Activated CD8-positive, alpha-beta memory T cell treated with anti-CD3 and anti-CD28 coated beads for 24 hours (primary cell): ENCODE measurements around the gene ADGRL1.
"Not testable (repeated sequence)": the region's sequence is repeated elsewhere in the genome, so short reads cannot be mapped to it uniquely, and the experiment has no call there.

Experiments
- DNase-seq: peaks from one replicate; pipeline ENCODE4 v3.0.0-alpha.2; 2020

The ADGRL1 gene

DNA sequence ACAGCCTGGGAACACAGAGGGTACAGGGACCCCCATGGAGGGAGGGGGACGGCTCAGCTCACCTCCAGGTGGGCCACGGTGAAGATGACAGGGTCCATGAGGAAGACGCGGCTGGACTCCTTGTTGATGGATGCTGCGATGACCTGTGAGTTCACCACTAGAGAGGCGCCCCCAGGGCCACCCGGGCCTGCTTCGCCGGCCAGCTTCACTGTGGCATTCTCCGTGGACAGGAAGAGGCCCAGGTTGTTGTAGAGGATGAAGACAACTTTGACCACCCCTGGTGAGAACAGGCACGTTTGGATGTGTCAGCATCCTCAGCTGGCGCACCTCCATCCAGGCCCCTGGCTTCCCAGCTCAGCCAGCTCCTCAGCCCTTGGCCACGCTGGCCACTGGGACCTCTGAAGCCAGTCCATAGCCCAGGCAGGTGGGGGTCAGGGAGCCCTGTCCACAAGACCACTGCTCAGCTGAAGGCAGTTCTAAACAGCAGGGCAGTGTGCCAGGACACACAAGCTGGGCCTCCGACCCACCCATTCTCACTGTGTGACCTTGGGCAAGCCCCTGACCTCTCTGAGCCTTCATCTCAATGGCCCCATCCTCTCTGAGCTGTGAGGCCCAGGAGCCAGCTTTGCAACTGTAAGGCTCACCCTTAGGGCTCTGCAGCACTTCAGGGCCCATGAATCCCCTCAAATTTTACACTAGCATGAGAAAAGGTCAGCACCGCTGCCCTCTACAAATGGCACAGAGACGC is 47.5 kb downstream of the ADGRL1 start:
- DNase-seq: no peak

DNA sequence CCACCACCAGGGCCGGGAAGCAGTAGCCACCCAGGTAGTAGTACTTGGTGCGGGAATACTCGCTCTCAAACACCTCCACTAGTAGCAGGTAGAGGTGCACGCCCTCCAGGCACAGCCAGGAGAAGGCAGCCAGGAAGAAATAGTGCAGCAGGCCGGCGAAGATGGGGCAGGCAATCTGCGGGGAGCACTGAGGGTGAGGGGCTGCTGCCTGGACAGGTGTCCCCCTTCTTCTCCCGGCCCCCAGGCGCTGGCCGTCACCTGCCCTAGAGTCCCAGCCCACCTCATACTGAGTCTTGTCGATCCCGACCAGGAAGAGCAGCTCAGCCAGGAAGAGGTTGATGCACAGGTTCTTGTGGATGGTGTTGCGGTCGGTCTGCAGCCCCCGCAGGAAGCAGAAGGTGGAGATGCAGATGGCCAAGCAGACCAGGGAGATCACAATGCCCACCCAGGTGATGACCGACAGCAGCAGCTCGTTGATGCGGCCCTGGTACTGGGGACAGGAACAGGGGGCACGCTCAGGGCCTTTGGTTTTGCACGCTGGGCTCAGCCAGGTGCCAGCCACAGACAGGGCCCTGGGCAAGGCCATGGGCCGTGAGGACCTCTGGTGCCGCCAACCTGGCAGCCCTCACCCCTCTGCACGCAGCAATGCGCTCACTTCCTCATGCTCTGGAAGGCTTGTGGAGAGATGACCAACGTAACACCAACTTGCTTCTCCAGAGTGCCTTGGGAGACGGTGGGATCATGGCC is 48.8 kb downstream of the ADGRL1 start:
- no peak for DNase-seq

DNA sequence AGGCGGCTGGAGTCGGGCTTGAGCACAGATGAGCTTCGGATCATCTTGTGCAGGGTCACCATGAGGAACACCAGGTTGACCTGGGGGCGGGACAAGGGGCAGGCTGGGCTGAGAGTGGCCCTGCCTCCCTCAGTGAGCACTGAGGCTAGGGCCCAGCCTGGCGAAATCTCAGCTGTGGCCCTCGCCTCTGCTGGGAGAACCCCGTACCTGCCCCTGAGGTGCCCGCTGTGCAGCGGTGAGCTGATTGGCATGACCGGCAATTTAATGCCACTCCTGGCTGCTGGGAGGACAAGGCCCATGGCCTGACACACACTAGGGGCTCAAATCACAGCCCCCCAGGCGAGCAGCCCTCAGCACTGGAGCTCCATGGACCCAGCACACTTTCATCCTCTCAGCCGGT is 49.8 kb downstream of the ADGRL1 start:
- DNase-seq: no peak

DNA sequence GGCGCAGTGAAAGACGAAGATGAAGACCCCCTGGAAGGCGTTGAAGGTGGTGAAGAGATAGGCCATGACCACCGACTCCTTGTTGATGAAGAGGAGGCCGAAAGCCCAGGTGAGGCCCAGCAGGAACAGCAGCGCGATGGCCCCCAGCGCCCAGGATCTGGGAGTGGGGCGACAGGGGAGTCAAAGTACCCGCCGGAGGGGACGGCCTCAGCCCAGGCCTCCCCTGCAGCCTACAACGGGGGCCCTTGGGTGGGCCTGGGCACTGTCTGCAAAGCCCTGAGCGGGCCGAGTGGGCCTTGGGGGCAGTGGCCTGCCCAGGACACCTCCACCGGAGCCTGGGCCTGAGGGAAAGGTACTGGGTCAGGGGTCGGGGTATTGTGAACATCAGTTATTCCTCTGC is 50.6 kb downstream of the ADGRL1 start:
- DNase-seq: no peak

DNA sequence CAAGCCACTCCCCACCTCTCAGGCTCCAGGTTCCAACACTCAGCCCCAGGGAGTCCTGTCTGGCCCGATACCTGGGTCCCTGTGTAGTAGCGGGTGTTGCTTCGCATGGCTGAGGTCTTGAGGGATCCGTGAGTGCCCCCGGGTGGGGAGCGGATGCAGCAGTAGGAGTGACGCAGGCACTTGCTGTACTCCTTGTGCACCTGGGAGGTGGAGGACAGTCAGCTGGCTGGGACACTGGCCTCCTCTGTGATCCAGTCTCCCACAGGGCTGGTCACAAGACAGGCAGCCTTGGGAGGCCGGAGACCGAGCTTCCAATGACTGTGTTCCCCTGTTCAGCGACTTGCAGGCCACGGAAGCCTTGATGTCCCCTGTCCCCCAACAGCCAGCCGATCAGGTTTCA is 53.3 kb downstream of the ADGRL1 start:
- DNase-seq: no peak

DNA sequence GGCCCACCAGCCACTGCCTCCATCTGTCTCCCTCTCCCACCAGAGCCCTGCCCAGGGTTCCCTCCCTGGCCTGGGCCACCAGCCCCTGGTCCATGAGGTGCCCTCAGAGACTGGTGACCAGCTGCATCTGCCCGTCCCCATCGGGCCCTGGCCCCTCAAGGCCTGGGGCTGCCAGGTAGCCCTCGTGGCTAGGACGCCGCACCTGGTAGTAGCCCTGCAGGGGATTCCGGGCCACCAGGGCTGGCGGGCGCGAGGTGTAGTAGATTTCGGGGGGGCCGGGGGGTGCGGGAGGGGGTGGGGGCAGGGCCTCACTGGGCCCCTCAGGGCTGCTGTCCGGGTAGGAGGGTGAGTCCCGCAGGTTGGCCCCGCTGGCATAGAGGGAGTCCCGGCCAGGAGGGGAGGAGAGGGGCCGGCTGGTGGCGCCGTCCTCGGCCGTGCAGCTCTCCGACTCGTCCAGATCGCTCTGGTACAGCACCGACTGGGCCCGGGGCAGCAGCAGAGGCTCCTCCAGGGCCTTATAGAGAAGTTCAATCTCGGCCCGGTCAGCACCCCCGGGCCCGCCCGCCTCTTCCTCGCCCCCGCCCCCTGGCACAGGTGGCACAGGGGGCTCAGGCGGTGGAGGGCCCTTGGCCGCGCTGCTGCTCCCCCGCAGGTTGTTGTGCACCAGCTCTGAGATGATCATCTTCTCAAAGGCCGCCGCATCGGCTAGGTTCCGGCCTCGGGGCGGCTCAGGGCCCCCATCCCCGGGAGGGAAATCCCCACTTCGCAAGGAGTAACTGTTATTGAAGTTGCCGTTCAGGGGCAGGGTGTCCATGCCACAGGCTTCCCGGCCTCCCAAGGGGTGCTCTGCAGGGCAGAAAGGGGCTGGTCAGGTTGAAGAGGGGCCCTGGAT is 55.0 kb downstream of the ADGRL1 start:
- DNase-seq: no peak

DNA sequence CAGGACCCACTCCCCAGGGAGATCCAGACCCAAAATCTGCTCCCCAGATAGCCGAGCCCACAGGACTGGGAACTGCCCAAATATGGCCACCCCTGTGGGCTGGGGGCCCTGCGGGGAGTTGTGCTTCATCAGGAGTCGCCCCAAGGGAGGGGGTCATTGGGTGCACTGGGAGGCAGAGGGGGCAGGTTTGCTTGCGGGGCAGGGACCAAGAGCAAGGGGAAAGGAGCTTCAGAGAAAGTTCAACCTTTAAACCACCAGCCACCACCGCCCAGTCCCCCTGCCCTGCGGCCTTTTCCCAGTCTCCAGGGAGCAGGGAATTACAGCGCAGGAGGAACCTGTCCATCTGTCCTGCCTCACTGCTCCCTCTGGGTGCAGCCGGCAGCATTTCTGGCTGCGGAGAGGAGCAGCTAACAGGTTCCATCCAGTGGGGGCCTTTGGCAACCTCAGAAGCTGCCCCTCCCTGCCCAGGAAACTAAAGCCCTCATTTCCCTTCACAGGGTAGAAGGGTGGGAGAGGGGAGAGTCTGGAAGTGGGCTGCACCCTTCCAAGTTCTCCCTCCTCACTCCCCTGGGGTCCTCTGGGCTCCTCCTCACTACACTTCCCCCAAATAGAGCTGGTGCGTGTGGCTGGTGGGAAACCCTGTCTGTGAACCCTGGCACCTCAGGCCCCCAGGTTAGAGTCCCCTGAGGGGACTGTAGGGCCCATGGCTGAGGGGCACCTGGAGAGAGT is 55.8 kb downstream of the ADGRL1 start:
- peak; percentile 67 for DNase-seq

DNA sequence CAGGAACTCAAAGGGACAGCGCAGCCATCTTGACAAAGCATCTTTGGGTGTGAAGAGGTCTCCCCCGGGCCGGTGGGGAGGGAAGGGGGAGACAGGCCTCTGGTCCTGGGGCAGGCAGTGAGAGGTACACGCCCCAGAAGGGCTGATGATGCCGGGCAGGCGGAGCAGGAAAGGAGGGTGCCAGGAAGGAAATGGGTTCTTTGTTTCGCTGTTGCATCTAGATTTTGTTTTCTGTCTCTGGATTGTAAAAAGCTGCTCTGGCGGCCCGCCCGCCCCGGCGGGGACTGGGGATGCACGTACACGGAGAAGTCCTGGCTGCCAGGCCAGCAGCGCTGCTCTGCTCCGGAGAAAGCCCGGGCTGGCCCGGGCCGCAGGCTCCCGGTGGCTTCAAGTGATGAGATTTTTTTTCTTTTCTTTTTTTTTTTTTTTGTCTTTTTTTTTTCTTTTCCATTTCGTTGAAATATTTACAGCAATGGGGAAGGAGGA is 56.4 kb downstream of the ADGRL1 start:
- DNase-seq: peak; percentile 84

DNA sequence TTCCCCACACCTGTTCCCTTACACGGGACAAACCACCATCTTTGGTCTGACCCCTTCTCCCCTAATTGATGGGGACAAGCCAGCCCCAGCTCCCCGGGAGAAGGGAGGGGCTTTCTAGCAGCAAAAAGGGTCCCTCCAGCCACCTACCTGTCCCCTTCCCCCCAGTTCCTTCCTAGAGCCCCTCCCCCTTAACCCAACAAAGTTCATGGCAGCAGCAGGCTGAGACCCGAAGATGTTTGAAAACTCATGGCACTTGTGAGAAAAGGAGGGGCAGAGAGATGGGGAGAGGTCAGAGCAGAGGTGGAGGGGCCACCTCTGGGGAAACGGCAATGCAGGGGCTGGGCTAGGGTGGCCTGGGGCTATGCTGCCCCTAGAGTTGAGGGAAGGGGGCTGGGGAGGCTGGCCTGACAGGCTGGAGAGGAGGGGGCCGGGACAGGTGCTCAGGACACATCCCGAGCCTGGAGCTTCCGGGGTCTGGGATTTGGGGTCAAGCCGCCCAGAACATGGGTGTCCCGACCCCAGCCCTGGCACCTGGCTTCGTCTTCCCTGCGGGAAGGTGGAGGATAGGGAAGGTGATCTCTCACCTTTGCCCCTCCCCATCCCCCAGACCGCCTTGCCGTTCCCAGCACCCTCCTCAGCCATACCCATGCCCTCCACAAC is 57.1 kb downstream of the ADGRL1 start:
- DNase-seq: no peak

DNA sequence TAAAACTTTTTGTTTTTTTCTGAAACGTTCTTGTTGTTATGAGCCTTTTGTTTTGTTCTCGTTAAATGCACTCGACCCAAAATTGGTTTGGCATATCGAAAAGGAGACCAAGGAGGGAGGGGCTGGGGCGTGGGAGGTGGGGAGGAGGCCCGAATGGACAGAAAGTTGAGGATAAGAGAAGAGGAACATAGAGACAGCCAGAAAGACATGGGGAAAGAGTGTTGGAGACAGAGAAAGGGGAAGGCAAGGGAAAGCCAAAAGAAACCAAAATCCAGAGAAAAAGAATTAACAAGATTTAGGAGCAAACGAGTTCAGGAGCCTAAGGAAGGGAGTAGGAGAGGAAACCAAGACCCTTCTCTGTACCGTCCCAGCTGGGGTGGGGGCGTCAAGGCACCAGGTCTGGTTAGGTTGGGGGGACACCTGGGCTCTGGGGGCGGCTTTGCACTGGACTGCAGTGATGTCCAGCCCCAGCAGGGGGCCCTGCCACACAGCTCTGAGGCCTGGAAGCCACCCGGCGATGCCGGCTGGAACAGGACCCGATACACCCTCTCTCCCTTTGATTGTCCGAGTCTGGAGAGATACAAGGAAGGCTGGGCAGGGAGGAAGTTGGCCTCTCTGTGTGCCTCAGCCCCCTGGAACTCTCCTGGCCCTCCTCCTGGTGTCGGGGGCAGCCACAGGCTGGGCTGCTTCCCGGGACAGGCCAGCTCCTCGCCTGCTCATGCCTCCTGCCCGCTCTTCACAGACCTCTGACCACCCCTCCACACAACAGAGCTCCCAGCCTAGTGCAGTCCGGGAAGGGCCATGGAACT is 58.0 kb downstream of the ADGRL1 start:
- DNase-seq: peak; percentile 82

DNA sequence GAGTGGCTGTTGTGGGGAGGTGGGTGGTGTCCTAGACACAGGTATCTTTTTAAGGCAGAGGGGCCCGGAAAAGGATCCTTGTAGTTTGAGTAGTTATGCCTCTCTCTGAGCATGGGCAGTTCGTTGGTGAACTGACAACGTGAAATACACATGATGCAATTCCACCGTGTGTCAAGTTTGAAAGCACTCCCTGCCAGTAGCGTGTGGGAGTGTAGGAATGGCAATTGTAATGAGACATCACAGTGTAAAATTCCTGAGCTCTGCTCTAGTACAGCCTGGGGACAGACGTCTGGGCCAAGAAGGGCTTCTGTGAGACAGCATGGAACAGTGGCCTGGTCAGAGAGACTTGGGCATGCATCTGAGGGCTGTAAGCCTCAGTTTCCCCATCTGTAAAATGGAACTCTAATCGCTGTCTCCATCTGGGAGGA is 59.2 kb downstream of the ADGRL1 start:
- DNase-seq: no peak

DNA sequence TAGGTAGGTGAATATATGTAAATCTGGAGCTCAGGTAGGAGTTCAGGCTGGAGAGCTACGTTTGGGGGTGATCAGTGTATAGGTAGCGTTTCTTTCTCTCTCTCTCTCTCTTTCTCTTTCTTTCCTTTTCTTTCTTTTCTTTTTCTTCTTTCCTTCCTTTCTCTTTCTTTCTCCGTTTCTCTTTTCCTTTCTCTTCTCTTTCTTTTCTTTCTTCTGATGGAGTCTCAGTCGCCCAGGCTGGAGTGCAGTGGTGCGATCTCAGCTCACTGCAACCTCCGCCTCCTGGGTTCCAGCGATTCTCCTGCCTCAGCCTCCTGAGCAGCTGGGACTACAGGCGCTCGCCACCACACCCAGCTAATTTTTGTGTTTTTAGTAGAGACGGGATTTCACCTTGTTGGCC is 59.8 kb downstream of the ADGRL1 start:
- DNase-seq: not testable (repeated sequence)

DNA sequence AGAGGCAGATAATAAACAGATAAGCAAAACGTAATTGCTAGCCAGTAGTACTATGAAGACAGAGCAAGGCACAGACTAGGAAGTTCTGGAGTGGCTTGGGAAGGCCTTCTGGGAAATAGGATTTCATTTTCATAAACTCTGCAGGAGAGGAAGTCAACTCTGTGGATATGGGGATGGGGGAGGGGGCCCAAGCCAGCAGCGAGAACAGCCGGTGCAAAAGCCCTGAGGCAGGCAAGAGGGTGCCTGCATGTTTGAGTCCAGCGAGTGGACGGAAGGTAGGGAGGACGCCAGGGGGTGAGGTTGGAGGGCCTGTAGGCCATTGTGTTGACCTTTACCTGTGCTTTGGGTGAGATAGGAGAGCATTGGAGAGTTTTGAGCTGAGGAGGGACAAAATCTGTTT is 60.6 kb downstream of the ADGRL1 start:
- no peak for DNase-seq

DNA sequence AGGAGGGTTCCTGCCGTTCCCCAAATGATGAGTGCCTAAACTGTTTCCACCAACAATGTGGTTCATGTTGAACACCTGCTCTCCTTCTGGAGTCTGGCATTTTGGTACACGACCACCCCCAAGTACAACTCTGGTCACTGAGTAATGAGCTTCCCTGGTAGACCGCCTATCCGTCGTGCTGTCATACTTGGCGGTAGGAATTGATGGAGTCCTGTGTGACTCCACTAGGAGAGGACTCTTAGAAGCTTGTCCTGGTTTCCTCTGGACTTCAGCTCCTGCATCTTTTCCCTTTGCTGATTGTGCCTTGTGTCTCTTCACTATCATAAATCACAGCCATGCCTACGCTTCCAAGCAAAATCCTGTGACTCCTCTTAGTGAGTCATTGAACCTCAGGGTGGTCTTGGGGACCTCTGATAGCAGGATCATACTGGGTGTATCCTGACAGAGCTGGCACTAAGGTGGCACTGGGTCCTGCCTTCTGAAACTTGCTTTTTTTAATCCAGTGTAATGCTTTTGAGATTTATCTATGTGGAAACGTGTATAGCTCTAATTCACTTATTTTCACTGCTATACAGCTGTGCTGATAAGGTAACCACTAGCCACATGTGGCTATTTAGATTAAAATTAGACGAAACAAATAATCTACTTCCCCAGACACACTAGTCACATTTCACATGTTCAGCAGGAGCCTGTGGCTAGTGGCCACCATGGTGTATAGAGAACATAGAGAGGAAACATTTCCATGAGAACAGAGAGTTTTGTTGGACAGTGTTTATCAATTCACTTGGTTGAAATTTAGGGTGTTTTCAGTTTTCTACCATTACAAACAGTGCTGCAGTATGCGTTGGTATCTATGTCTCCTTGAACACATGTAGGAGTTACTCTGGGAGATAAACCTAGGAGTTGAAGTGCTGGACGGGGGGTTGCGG is 63.4 kb downstream of the ADGRL1 start:
- no peak for DNase-seq

DNA sequence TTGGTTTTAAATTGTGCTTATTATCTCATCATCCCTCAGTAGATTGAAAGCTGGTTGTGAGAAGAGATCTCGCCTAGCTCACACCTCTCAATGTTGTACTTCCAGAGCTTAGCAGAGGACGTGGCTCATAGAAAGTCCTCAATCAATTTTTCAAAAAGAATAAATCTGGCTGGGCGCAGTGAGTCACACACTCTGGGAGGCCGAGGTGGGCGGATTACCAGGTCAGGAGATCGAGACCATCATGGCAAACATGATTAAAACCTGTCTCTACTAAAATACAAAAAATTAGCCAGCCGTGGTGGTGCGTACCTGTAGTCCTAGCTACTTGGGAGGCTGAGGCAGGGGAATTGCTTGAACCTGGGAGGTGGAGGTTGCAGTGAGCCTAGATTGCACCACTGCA is 64.9 kb downstream of the ADGRL1 start:
- DNase-seq: no peak

DNA sequence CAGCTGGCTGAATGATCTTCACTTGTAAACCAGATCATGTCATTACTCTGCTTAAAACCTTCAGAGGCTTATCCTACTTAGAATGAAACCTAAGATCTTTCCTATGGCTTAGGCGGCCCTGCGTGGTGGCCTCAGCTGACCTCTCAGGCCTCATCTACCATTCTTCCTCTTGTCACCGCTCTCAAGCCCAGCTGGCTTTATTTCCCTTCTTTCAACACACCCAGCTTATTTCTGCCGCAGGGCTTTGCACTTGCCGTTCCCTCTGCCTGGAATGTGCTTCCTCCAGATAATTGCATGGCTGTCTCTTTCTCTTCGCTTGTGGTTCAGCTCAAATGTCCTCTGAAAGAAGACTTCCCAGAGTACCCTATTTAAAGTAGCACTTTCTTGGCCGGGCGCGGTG is 66.0 kb downstream of the ADGRL1 start:
- no peak for DNase-seq

DNA sequence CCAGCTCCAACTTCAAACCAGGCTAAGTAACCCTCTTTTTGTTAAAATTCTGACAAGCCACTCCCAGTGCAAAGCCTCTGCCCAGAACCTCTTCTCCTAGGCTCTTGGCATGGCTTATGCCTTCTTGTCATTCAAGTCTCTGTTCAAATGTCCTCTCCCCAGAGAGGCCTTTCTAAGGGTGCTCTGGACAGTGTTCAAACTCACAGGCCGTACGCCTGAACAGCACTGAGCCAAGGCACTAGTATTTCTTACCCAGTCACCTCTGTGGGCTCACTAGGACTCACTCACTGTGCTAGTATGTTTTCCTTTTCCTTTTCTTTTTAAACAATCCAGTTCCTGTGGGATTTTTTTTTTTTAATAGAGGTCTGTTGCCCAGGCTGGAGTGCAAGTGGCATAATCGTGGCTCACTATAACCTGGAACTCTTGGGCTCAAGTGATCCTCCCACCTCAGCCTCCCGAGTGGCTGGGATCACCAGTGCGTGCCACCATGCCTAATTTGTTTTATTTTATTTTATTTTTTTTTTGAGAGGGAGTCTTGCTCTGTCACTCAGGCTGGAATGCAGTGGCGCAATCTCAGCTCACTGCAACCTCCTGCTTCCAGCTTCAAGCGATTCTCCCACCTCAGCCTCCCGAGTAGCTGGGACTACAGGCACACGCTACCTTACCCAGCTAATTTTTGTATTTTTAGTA is 67.2 kb downstream of the ADGRL1 start:
- DNase-seq: no peak

DNA sequence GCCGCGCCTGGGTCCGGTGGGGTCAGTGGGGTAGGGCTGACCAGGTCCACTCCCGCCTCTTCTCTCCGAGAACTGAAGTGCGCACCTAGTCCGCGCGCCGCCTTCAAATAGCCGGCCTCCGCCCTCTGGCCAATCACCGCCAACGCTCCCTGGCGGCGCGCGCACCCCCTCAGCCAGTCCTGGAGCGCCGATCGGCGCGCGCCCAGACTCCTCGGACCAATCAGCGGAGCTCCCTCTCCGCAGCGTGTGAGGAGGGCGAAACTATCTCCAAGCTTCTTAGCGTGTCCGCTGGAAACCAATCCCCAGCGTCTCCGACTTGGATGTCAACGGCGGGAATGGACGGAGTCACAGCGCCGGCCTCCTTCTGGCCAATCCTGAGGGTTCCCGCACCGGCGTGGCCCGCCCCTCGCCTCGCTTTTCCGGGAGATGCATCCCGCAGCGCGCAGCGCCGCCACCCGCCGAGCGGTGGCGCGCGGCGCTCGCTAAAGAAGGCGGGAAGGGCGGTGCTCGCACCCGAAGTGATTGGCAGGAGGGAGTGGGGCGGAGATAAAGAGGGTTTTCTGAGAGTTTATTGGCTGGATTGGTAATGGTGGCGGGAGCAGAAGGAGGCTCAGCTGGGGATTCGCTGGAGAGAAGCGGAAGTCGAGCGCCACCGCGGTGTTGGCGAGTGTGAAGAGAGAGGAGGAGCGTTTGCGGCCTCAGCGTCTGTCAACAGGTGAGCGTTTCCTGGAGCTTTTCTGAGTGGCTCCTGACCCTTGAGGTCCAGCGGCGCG is 69.3 kb downstream of the ADGRL1 start, which contains the start of gene ASF1B:
Gene ASF1B (minus strand): TSS at position 81 of the 773 bp plus-strand sequence. CDS start 133 bp downstream, outside the sequence.
- DNase-seq: peak; percentile 96
